GM18907 (cell line): ENCODE measurements around the gene OGA.

Experiments used
- ATAC-seq: cut with Tn5 transposase; IDR thresholded peaks from one replicate; pipeline ENCODE4 v1.9.1; 2021; ENCODE audit warnings: mild to moderate bottlenecking, moderate library complexity; ENCODE audit not compliant: unreplicated experiment

OGA gene

DNA sequence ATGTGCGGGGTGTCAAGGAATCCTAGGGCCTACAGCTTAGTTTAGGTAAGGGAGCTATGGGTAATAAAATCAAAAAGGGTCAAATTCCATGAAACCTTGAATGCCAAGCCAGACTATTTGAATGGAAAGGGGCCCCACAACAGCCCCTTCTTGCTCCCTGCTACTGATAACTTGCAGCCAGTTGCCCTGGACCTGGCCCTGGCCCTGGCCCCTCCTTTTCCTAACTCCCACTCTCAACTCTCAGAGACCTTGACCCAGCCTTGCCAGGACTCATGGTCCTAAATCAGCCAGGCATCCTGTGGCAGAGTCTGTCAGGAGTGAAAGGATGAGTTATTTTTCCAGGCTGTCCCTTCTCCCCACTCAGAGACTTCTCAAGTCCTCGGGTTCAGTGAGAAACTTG is 19.5 kb upstream of the OGA start:
- no peak for ATAC-seq

DNA sequence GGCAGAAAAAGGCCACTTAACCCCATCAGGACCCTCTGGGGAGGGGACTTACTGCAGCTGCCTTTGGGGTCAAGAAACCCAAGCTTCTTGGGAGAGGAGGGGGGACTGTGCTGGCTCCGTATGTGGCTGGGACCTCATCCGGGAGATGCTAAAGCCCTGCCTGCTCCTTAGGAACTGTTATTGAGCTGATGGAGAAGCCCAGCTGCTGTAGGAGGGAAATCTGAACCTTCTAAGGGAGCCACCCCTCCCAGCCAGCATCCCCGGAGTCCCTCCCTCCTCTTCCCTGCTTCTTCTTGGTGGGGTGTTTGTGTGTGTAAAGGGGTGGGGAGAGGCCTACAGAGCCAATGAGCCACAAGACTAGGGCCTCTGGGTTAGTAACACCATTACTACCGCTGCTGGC is 17.1 kb upstream of the OGA start:
- no peak for ATAC-seq

DNA sequence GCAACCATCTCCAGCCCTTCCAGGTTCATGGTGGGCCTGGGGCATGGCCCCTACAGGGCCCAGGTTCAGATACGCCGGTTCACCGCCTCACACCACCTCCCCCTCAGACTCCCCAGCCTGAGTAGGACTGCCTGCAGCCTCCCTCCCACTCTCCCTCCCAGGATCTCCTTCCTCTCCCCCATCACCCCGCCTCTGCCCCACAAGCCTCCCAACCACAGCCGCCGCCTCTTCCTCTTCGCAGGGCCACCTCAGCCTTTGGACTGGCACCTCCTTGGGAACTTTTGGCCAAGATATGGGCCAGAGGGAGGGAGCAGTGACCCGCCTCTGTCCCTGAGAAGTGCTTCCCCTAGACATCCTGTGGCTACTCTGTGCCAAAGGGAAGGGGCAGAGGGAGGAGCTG is 16.1 kb upstream of the OGA start:
- ATAC-seq = no peak

DNA sequence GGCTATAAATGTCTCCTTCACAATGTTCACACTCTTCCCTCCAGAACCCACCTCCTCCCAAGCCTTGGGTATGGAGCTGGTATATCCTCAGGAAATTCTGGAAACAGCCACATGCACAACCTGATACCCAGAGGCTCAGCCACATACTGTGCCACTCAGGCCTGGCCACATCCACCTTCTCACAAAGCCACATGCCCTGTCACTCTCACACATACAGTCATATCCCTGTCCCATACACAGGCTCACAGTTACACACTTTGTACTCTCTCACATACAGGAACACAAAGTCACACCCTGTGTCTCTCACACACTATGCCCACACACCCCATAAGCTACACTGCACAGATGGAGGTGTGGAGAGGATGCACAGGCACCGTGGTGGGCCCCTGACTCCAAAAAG is 15.2 kb upstream of the OGA start:
- no peak for ATAC-seq

DNA sequence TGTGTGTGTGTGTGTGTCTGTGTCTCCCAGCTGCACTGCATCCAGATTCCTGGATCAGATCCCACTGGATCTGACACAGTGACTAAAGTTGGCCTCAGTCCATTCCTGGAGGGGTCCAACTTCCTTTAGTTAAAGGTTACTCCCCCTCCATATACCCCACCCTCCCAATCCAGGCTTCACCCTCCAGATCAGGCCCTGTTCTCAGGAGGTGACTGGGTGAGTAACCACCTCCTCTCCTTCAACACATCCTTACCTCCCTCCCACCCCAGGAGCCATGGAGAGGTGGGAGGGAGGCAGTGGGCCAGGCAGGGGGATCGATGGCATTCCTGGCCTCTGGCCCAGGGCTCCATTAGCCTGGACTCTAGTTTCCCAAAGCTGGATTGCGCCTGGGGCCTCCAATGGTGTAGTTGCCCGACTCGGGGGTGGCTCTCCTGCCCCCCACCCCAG is 14.1 kb upstream of the OGA start:
- no peak for ATAC-seq

DNA sequence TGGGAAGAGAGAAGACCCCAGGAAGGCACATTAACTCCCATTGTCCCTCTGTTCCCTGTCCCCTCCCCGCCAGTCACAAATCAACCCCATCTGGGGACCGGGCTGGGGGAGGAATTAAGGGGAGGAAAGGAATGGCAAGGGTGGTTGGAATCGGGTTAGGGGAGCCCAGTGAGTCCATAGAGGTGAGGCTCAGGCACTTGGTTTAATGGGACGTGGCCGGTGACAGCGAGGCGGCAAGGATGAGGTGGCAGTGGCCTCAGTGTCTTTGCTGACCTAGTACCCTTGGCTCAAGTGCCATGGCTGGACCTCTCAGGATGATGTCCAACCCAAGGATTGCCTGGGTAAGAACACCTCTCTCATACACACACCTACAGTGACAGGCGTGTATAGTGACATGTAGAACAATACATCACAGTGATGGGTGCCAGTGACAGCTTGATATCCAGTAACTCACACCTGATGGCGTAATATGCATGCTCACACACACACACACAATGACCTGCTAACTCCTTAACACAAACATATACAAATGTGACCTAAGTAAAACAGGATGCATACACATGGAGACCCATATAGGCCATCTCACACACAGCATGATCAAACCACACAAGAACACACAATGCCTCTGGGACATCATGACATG is 13.0 kb upstream of the OGA start:
- ATAC-seq = no peak

DNA sequence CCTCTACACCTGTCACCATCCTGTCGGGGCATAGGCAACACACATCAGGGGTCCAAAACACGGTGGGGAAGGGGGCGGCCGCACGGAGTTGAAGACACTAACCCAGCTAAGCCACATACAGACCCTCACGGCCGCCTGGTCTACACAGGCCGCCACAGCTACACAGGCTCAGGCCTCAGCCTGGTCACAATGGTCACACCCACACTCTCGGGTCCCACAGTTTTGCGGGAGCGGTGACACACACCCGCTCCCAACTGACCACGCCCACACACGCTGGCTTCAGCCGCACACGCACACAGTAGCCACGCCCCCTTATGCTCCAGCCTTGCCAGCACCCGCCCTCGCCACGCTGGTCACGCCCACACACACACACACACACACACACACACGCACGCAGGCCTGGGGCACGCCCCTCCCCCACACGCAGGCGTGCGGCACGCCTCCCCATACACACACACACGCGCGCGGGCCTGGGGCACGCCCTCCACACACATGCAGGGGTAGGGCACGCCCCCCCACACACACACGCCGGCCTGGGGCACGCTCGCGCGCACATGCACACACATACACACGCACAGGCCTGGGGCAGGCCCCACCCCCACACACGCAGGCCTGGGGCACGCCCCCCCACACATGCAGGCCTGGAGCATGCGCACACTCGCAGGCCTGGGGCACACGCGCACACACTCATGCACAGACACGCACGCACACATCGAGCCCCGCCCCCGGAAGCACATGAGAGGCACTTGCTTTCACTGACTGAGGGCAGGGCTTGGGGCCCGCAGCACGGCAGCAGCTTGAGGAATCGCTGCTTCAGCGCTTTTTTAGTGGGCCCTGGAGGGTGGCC is 12.3 kb upstream of the OGA start:
- peak; percentile 54 for ATAC-seq

DNA sequence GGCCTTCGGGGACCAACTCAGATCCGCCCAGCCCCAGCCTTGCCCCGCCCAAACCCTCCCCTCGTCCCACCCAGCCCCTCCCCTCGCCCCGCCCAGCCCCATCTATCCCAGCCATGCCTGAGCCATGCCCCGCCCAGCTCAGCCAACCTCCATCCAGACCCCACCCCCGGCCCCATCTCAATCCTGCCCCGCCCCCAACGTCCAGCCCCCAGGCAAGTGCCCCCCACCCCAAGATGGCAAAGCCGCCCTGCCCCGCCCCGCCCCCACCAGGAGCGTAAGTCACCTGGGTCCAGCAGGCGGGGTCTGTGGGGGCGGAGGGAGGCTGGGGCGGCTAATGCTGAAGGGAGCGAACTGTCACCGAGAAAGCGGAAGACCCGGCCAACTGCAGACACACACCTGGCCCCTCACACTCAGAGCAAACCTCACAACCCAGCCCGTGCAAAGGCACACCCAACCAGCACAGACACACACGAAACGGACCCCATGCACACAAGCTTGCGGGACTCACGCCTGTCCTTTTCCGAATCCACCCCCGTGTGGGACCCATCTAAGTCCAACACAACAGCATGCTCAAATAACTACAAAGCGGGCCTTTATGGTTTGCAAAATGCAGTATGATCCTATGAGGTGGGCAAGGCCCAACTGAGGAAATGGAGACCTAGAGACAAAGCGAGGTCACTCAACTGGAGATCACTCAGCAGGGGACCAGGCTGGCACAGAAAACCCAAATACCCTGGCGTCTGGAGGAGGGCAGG is 11.5 kb upstream of the OGA start:
- ATAC-seq = peak; percentile 30

DNA sequence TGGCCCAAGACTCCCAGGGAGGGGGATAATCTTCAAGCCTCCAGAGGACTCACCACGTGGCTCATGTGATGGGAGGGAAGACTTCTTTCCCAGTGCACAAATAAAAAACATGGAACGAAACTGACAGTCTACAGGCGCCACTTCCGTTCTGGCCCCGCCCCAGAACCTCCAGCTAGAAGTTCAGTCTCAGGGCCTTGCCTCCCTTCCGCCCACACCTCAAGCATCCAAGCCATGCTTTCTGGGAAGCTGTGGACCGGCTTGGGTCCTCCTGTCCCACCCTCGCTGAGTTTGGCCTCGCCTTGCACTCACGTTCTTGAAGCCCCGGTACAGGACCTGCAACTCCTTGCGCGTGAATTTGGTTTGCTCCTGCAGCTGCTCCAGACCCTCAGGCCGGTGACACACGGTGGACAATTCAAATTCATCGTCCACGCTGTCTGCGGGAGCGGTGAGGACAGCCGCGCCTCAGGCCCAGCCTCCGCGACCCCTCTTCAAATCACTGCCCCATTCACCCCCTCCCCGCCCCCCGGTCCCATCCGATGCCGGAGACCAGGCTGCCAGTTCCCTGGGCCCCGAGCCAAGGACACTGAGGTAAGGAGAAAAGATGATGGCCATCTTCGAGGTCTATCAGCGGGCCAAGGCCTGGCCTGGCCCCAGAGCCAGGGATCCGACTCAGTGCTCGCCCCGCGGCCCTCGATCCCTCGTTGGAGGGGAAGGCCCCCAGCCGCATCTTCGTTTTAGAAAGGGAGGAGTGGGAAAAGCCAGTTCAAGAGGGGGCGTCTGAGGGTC is 10.7 kb upstream of the OGA start:
- no peak for ATAC-seq

DNA sequence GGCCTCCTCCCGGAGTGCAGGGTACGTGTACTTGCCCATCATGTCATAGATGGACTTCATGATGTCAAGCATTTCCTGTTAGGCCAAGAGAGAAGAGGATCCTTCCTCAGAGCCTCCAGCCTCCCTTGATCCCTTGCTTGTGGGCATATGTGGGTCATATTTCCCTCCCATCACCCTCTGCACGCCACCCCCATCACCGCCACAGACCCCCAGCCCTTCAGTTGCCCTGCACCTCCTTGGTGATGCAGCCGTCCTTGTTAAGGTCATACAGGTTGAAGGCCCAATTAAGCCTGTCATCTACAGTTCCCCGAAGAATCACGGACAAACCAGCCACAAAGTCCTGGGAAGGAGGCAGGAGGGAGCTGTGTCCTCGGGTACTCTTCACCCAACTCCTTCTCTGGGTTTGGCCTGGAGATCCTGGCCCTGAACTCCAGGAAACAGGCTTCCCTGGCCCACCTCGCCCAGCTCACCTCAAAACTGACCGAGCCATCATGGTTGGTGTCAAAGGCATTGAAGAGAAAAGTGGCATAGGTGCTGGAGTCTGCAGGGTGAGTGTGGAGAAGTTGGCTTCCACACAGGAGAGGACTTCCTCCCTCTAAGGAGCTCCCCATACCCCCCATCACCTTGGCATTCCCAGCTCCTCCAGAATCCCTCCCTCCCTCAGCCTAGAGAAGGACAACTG is 9.8 kb upstream of the OGA start:
- no peak for ATAC-seq

DNA sequence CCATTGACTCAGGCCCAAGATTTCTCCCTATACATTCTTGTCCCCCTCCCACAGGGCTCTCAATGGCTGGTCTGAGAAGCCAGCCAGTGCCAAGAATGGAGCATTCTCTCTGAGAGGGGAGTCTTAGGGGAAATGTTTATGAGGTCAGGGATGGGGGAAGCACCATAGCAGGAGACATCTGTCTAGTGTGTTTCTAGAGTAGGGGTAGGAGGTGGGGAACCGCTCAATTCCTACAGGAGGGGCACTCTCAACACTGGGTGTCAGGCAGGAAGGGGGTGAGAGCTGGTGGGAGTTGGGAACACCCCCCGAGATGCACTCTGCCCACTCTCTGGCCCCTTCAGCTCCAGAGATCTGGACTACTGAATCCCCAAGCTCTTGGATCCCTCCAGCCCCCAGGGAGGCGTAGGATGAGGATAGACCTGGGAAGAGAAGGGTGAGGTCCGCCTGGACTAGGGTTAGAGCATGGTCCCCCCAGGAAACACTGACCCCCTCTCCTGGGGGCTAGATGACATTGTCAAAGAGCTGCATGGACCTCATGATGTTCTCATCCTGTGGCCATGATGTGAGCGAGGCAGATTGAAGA is 8.7 kb upstream of the OGA start:
- ATAC-seq = no peak

DNA sequence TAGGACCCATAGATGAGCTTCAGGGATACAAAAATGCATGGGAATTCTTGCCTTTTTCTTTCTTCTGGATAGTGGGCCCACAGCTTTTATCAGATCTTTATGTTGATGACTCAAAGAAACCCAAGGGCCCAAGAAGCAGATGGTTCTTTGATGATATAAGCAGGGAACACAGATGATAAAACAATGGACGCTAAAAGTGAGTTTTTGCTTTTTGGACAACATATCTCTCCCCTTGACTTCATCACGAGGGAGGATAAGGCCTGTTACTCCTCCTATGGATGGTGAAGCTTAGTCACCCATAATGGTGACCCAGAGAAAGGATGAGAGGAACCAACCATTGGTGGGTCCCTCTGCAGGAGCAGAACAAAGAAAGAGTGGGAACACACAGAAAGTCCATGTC is 6.5 kb upstream of the OGA start:
- ATAC-seq = no peak

DNA sequence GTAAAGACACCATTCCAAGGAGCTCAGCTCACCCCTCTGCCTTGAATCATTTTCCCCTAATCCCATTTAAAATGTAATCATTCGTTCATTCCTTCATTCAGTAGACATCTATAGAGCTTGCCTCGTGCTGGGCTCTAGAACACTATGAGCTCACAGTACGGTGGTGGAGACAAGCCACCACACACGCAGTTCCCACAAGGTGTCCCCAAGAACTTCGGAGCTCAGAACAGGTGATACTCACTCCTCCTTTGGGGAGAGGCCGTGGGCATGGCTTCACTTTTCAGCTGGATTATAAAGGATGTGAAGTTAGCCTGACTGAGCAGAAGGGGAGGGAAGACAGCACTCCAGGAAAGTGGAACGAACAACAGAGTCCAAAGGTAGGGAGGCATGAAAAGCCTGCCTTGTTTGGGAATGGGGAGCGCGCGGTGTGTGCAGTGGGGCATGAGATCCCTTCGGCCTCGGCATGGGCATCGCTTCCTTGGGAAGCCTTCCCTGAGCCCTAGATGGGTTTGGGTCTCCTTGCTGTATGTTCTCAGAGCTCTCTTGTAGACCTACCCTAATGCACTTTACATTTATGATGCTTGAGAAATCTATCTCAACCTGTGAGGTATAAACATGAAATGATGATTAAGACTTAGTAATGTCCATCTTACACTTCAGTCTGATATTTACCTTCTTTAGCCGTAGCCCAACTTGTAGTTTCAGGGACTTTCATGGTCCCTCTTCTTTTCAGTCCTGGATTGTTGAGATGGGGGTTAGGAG is 809 bp upstream of the OGA start:
- ATAC-seq = peak; percentile 19

DNA sequence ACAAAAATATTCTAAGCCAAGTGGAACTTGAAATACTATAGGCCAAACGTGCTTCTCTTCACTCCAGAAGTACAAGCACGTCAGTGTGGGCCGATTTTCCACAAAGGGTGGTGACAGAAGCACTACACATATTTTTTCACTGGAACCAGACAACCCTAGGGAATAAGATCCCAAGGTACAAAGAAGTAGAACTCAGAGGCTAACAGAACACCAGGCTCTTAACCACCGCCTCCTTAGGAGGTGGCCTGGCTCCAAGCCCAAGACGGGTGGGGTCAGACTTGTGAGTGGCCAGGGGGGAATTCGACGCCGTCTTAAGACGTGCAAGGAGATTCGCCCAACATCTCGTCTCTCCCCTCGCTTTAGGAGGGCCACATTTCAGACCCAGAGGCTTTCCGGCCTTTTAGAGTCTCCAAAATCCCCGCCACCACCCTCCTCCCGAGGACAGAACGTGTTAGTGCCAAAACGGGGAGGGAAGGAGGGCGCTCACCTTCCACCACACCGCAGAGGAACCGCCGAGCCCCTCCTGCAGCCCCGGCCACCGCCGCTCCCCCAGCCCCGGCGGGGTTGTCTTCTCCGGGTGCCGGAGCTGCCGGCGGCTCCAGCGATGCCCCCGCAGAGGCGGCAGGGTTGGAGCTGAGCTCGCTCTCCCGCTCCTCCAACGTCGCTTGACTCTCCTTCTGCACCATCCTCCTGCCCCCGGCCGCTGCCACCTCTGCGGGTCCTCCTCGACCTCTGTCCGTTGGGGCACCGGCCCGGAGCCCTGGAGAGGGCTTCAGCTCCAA is 716 bp downstream of the OGA start:
- ATAC-seq = no peak

DNA sequence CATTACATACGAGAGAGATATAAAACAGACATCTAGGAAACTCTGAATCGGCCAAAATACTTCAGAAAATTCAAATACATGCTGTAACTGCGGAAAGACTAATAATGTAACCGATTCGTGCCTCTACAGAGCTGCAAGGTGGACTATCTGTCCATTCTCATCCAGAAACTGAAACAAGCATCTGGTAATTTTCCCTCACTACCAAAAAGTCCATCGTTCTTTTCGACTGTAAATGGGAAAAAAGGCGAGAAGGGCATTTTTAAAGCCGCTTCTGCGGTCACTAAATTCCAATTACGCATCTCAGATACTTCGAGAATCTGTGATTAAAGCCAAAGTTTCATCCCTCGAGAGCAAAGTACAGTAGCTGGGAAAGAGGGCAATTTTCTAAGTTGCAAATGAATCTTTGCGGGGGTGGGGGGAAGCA is 1.3 kb downstream of the OGA start:
- ATAC-seq = no peak

DNA sequence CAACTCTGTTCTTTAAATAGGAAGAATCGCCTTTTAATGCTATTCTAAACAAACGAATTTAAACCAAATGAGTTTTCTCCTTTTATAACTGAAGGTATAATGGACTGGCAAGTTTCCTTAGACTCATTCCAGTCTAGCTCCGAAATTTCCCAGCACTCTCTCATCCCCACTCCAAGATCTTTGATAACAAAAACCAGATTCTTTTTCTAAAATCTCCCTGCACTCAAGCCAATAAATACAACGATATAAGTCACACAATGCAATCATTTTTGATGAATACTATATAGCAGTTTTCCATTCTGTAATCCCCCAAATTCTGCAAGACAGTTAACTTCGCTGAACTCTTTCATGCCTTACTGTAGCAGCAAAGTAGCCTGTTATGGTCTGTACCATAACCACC is 1.9 kb downstream of the OGA start:
- no peak for ATAC-seq

DNA sequence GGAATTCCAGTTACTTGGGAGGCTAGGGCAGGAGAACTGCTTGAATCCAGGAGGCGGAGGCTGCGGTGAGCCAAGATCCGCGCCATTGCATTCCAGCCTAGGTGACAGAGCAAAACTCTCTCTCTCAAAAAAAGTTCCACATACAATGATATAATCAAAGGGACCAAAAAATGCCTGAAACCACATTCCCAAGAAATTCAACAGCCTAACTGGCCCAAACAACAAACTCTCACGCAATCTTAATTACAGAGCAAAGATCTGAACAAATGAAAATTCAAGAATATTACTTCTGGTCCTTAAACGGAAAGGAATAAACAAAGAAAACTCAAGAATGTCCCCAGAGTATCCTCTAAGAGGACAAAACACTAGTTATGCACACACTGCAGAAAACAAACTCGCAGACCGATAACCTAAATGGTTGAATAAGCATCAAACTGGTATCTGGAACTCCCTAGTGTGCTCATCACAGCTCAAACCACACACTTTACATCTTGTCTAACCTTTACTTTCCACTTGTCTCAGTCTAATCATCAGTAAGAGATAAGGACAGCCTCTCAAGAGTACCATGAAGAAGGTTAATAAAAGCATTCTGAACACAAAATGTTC is 3.7 kb downstream of the OGA start:
- peak; percentile 18 for ATAC-seq

DNA sequence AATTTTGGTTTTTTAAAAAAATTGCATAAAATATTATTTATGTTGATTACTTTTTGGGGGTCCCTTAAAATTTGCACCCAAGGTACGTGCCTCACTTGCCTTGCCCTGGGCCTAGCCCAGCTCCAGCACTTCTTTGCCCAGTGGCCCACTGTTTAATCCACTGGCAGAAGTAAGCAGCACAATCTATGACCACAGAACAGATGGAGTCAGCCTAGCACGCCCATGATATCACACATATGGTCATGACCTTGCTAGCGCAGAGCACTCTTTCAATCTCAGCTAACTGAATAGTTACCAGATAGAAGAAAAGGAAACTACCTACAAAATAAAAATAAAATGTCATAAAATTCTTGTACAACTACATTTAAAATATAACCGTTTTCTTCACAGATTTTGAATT is 5.6 kb downstream of the OGA start:
- ATAC-seq = no peak
